OCI-LY1 (cell line): ENCODE measurements around the gene DEPDC5.

ENCODE experiments used
- CTCF ChIP-seq: fragments of 200-600 bp; sonication (generic), shearing (Covaris generic); IDR thresholded peaks from 2 replicates; pipeline ENCODE4 v1.5.1; 2017; ENCODE audit warnings: mild to moderate bottlenecking, antibody characterized with exemption, low read length, moderate library complexity, mixed read lengths
- EZH2 ChIP-seq: fragments of 200-600 bp; sonication (generic), shearing (Covaris generic); IDR thresholded peaks from 2 replicates; pipeline ENCODE4 v1.8.0; 2017; ENCODE audit warnings: borderline replicate concordance, mixed run types, mild to moderate bottlenecking, antibody characterized with exemption, low read length, moderate library complexity, mixed read lengths

GRCh38 chr22:31730344-31730711 is 23.5 kb upstream of the DEPDC5 start:
- TF ChIP-seq CTCF (peak; percentile 34; the same call in 1 of the 2 replicates), EZH2 (no peak)
